GM23338 (cell line): ENCODE data around the gene TAS2R43.

ENCODE experiments used
- CREB1 ChIP-seq: fragments of 250-450 bp; sonication (Bioruptor Pico); IDR thresholded peaks from 2 replicates; pipeline ENCODE4 v1.5.0; 2020; ENCODE audit warnings: low read depth, mild to moderate bottlenecking, moderate library complexity
- EZH2 ChIP-seq: fragments of 200-600 bp; sonication (generic); IDR thresholded peaks from one replicate; pipeline ENCODE4 v1.8.0; 2017; ENCODE audit warnings: antibody characterized with exemption, mild to moderate bottlenecking, low read depth; ENCODE audit not compliant: unreplicated experiment
- EZH2phosphoT487 ChIP-seq: fragments of 200-600 bp; sonication (generic); IDR thresholded peaks from one replicate; pipeline ENCODE4 v1.8.1; 2018; ENCODE audit warnings: antibody characterized with exemption; ENCODE audit not compliant: unreplicated experiment
- JUNB ChIP-seq: IDR thresholded peaks from one replicate; pipeline ENCODE4 v1.6.1; 2016; ENCODE audit warnings: antibody characterized with exemption; ENCODE audit not compliant: unreplicated experiment
- NANOG ChIP-seq: IDR thresholded peaks from 2 replicates; pipeline ENCODE4 v1.6.1; 2016; ENCODE audit warnings: antibody characterized with exemption, borderline replicate concordance
- POLR2AphosphoS5 ChIP-seq: IDR thresholded peaks from 2 replicates; pipeline ENCODE4 v1.6.1; 2016; ENCODE audit warnings: antibody characterized with exemption, low read depth
- STAT1 ChIP-seq: IDR thresholded peaks from one replicate; pipeline ENCODE4 v1.6.1; 2016; ENCODE audit warnings: antibody characterized with exemption; ENCODE audit not compliant: unreplicated experiment
- ZNF114 ChIP-seq: fragments of 250-450 bp; sonication (Bioruptor Pico); IDR thresholded peaks from 2 replicates; pipeline ENCODE4 v1.5.0; 2020; ENCODE audit warnings: mild to moderate bottlenecking, moderate library complexity
- ZNF331 ChIP-seq: fragments of 250-450 bp; sonication (Bioruptor Pico); IDR thresholded peaks from 2 replicates; pipeline ENCODE4 v1.5.0; 2020; ENCODE audit warnings: low read depth, mild to moderate bottlenecking, moderate library complexity
- TF ChIP-seq, protein P1 (sequence below), 2 experiments: fragments of 200-600 bp in 1 of 2; sonication (generic) in 1 of 2; conservative IDR thresholded peaks; 2 replicates each; pipeline versions ENCODE4 v1.5.1 to v1.6.1; 2016 to 2017; ENCODE audit warnings: antibody characterized with exemption in 2 of 2, low read depth in 2 of 2, mild to moderate bottlenecking in 2 of 2, moderate library complexity in 1 of 2
- TF ChIP-seq, protein P2 (sequence below): IDR thresholded peaks from one replicate; pipeline ENCODE4 v1.6.1; 2018; ENCODE audit warnings: antibody characterized with exemption; ENCODE audit not compliant: unreplicated experiment
- TF ChIP-seq, protein P3 (sequence below): fragments of 250-450 bp; sonication (Bioruptor Pico); IDR thresholded peaks from 2 replicates; pipeline ENCODE4 v1.5.0; 2020; ENCODE audit warnings: mild to moderate bottlenecking, moderate library complexity

GRCh38 chr12:11070999-11071398 is 21.1 kb downstream of the TAS2R43 start:
- TF ChIP-seq, protein P1, sequence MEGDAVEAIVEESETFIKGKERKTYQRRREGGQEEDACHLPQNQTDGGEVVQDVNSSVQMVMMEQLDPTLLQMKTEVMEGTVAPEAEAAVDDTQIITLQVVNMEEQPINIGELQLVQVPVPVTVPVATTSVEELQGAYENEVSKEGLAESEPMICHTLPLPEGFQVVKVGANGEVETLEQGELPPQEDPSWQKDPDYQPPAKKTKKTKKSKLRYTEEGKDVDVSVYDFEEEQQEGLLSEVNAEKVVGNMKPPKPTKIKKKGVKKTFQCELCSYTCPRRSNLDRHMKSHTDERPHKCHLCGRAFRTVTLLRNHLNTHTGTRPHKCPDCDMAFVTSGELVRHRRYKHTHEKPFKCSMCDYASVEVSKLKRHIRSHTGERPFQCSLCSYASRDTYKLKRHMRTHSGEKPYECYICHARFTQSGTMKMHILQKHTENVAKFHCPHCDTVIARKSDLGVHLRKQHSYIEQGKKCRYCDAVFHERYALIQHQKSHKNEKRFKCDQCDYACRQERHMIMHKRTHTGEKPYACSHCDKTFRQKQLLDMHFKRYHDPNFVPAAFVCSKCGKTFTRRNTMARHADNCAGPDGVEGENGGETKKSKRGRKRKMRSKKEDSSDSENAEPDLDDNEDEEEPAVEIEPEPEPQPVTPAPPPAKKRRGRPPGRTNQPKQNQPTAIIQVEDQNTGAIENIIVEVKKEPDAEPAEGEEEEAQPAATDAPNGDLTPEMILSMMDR (conservative IDR thresholded peaks at IDR 0.05; ENCODE audit: low read depth in 2 of 2) = no peak
- TF ChIP-seq EZH2 = no peak
- TF ChIP-seq POLR2AphosphoS5 = no peak
- TF ChIP-seq CREB1 (CRISPR knock-in tag) = no peak
- TF ChIP-seq, protein P2, sequence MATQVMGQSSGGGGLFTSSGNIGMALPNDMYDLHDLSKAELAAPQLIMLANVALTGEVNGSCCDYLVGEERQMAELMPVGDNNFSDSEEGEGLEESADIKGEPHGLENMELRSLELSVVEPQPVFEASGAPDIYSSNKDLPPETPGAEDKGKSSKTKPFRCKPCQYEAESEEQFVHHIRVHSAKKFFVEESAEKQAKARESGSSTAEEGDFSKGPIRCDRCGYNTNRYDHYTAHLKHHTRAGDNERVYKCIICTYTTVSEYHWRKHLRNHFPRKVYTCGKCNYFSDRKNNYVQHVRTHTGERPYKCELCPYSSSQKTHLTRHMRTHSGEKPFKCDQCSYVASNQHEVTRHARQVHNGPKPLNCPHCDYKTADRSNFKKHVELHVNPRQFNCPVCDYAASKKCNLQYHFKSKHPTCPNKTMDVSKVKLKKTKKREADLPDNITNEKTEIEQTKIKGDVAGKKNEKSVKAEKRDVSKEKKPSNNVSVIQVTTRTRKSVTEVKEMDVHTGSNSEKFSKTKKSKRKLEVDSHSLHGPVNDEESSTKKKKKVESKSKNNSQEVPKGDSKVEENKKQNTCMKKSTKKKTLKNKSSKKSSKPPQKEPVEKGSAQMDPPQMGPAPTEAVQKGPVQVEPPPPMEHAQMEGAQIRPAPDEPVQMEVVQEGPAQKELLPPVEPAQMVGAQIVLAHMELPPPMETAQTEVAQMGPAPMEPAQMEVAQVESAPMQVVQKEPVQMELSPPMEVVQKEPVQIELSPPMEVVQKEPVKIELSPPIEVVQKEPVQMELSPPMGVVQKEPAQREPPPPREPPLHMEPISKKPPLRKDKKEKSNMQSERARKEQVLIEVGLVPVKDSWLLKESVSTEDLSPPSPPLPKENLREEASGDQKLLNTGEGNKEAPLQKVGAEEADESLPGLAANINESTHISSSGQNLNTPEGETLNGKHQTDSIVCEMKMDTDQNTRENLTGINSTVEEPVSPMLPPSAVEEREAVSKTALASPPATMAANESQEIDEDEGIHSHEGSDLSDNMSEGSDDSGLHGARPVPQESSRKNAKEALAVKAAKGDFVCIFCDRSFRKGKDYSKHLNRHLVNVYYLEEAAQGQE = no peak
- TF ChIP-seq STAT1 = no peak
- TF ChIP-seq EZH2phosphoT487 = no peak
- TF ChIP-seq ZNF331 (CRISPR knock-in tag) = no peak
- no peak for TF ChIP-seq JUNB
- TF ChIP-seq, protein P3, sequence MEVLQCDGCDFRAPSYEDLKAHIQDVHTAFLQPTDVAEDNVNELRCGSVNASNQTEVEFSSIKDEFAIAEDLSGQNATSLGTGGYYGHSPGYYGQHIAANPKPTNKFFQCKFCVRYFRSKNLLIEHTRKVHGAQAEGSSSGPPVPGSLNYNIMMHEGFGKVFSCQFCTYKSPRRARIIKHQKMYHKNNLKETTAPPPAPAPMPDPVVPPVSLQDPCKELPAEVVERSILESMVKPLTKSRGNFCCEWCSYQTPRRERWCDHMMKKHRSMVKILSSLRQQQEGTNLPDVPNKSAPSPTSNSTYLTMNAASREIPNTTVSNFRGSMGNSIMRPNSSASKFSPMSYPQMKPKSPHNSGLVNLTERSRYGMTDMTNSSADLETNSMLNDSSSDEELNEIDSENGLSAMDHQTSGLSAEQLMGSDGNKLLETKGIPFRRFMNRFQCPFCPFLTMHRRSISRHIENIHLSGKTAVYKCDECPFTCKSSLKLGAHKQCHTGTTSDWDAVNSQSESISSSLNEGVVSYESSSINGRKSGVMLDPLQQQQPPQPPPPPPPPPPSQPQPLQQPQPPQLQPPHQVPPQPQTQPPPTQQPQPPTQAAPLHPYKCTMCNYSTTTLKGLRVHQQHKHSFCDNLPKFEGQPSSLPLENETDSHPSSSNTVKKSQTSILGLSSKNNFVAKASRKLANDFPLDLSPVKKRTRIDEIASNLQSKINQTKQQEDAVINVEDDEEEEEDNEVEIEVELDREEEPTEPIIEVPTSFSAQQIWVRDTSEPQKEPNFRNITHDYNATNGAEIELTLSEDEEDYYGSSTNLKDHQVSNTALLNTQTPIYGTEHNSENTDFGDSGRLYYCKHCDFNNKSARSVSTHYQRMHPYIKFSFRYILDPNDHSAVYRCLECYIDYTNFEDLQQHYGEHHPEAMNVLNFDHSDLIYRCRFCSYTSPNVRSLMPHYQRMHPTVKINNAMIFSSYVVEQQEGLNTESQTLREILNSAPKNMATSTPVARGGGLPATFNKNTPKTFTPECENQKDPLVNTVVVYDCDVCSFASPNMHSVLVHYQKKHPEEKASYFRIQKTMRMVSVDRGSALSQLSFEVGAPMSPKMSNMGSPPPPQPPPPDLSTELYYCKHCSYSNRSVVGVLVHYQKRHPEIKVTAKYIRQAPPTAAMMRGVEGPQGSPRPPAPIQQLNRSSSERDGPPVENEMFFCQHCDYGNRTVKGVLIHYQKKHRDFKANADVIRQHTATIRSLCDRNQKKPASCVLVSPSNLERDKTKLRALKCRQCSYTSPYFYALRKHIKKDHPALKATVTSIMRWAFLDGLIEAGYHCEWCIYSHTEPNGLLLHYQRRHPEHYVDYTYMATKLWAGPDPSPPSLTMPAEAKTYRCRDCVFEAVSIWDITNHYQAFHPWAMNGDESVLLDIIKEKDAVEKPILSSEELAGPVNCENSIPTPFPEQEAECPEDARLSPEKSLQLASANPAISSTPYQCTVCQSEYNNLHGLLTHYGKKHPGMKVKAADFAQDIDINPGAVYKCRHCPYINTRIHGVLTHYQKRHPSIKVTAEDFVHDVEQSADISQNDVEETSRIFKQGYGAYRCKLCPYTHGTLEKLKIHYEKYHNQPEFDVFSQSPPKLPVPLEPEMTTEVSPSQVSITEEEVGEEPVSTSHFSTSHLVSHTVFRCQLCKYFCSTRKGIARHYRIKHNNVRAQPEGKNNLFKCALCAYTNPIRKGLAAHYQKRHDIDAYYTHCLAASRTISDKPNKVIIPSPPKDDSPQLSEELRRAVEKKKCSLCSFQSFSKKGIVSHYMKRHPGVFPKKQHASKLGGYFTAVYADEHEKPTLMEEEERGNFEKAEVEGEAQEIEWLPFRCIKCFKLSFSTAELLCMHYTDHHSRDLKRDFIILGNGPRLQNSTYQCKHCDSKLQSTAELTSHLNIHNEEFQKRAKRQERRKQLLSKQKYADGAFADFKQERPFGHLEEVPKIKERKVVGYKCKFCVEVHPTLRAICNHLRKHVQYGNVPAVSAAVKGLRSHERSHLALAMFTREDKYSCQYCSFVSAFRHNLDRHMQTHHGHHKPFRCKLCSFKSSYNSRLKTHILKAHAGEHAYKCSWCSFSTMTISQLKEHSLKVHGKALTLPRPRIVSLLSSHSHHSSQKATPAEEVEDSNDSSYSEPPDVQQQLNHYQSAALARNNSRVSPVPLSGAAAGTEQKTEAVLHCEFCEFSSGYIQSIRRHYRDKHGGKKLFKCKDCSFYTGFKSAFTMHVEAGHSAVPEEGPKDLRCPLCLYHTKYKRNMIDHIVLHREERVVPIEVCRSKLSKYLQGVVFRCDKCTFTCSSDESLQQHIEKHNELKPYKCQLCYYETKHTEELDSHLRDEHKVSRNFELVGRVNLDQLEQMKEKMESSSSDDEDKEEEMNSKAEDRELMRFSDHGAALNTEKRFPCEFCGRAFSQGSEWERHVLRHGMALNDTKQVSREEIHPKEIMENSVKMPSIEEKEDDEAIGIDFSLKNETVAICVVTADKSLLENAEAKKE = no peak
- no peak for TF ChIP-seq ZNF114
- no peak for TF ChIP-seq NANOG
